PC-9 (cell line): ENCODE data around the gene DDX28. TPM values are rescaled to one million over a fixed set of nuclear protein-coding genes. Genes with fewer than 3 reads are reported as not detected.

Experiments
- BruUV-seq: library from RNA; stranded (reverse); fragments of 400-500 nt; replicated peaks from 2 replicates; lab custom pipeline; 2021; lab: Mats Ljungman, UMichigan
- CTCF ChIA-PET: fragments of 300-600 bp; sonication (Branson Sonifier 250); formaldehyde crosslinking; loops from one replicate; lab custom pipeline; 2022; ENCODE audit warnings: antibody characterized with exemption; lab: Charles Lee
- POLR2A ChIA-PET: fragments of 300-600 bp; sonication (Branson Sonifier 250); formaldehyde crosslinking; loops from one replicate; lab custom pipeline; 2022; ENCODE audit warnings: antibody characterized with exemption; ENCODE audit not compliant: unreplicated experiment; lab: Charles Lee
- DNase-seq, 2 experiments: peaks; one replicate each; pipeline versions ENCODE4 v3.0.0 to v3.0.0-alpha.2; 2015 to 2022; ENCODE audit warnings: mixed read lengths in 1 of 2
- H2AFZ ChIP-seq: fragments of 200-600 bp; sonication (generic); 2 replicates; pipeline ENCODE4 v1.8.1; 2017; ENCODE audit warnings: antibody characterized with exemption
- H3F3A ChIP-seq: fragments of 200-600 bp; sonication (generic); 2 replicates; pipeline ENCODE4 v1.8.1; 2017; ENCODE audit warnings: antibody characterized with exemption, mild to moderate bottlenecking, low read depth; ENCODE audit not compliant: insufficient read depth
- H3K27ac ChIP-seq: fragments of 200-600 bp; sonication (generic); 2 replicates; pipeline ENCODE4 v1.6.1; 2016; ENCODE audit warnings: mixed run types
- H3K27me3 ChIP-seq: fragments of 200-600 bp; sonication (generic); 2 replicates; pipeline ENCODE4 v1.6.1; 2016; ENCODE audit warnings: low read depth, mixed run types; ENCODE audit not compliant: insufficient read depth
- H3K36me3 ChIP-seq: fragments of 200-600 bp; sonication (generic); 2 replicates; pipeline ENCODE4 v1.6.1; 2016; ENCODE audit warnings: low read depth, mixed run types
- H3K4me1 ChIP-seq: fragments of 200-600 bp; sonication (generic); replicated peaks from 2 replicates; pipeline ENCODE4 v1.6.1; 2016; ENCODE audit warnings: mixed run types; ENCODE audit not compliant: insufficient read depth
- H3K4me2 ChIP-seq: fragments of 200-600 bp; sonication (generic); 2 replicates; pipeline ENCODE4 v1.6.1; 2017; ENCODE audit warnings: mixed run types
- H3K4me3 ChIP-seq: fragments of 200-600 bp; sonication (generic); 2 replicates; pipeline ENCODE4 v1.6.1; 2016; ENCODE audit warnings: mixed run types
- H3K79me2 ChIP-seq: fragments of 200-600 bp; sonication (generic); 2 replicates; pipeline ENCODE4 v1.6.1; 2017; ENCODE audit warnings: low read depth, mixed run types
- H3K9me2 ChIP-seq: fragments of 200-600 bp; sonication (generic); 2 replicates; pipeline ENCODE4 v1.8.1; 2017; ENCODE audit warnings: mild to moderate bottlenecking; ENCODE audit not compliant: insufficient read depth
- H3K9me3 ChIP-seq: fragments of 200-600 bp; sonication (generic); 2 replicates; pipeline ENCODE4 v1.8.1; 2016; ENCODE audit warnings: low read depth; ENCODE audit not compliant: insufficient read depth
- H4K20me1 ChIP-seq: fragments of 200-600 bp; sonication (generic); 2 replicates; pipeline ENCODE4 v1.8.1; 2017; ENCODE audit not compliant: insufficient read depth
- EZH2 ChIP-seq: fragments of 200-600 bp; sonication (generic); IDR thresholded peaks from 2 replicates; pipeline ENCODE4 v1.8.0; 2017; ENCODE audit warnings: antibody characterized with exemption, low read depth
- intact Hi-C: fragments of 100-400 bp; cut with micrococcal nuclease; formaldehyde crosslinking; loops from one replicate; pipeline ENCODE4 v1.10.0; 2022; ENCODE audit not compliant: unreplicated experiment
- total RNA-seq: library from RNA; stranded (reverse); gene quantifications from 2 replicates; pipeline ENCODE4 v1.2.3, GENCODE V29; 2021
- TF ChIP-seq, protein P1 (sequence below): fragments of 200-600 bp; sonication (generic); conservative IDR thresholded peaks from 2 replicates; pipeline ENCODE4 v1.6.1; 2017; ENCODE audit warnings: mixed run types, antibody characterized with exemption, mild to moderate bottlenecking, moderate library complexity

The DDX28 gene
- total RNA-seq, 1 experiment from 2014 or later, result 6.3 TPM

- Histone ChIP-seq H3K4me1 (no peaks in the 10 kb centered on the region), H3K4me2 (no peak overlapping the region), H3K27me3 (no peaks in the 10 kb centered on the region), H2AFZ (no peak overlapping the region), H3K36me3 (peaks cover 7% of the 10 kb centered on the region), H3K79me2 (no peaks in the 10 kb centered on the region), H3K9me3 (no peaks in the 10 kb centered on the region), H3K9me2 (no peaks in the 10 kb centered on the region), H3F3A (no peaks in the 10 kb centered on the region), H3K4me3 (no peak overlapping the region), H4K20me1 (no peaks in the 10 kb centered on the region), H3K27ac (no peak overlapping the region)
- TF ChIP-seq, protein P1, sequence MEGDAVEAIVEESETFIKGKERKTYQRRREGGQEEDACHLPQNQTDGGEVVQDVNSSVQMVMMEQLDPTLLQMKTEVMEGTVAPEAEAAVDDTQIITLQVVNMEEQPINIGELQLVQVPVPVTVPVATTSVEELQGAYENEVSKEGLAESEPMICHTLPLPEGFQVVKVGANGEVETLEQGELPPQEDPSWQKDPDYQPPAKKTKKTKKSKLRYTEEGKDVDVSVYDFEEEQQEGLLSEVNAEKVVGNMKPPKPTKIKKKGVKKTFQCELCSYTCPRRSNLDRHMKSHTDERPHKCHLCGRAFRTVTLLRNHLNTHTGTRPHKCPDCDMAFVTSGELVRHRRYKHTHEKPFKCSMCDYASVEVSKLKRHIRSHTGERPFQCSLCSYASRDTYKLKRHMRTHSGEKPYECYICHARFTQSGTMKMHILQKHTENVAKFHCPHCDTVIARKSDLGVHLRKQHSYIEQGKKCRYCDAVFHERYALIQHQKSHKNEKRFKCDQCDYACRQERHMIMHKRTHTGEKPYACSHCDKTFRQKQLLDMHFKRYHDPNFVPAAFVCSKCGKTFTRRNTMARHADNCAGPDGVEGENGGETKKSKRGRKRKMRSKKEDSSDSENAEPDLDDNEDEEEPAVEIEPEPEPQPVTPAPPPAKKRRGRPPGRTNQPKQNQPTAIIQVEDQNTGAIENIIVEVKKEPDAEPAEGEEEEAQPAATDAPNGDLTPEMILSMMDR, result no peak
- TF ChIP-seq EZH2, result no peak
- intact Hi-C loops, result loop anchor here (10.0 kb wide), 1 partner anchor 105 kb away; the partner anchor contains the start of gene LCAT
- ChIA-PET CTCF (no interaction called here), POLR2A (no interaction called here)
- BruUV-seq, result no TSS peak
- DNase-seq, result no peak
Measured at GRCh38 chr16:68049449-68049848, 26.4 kb upstream of the DDX28 start.

GRCh38 chr16:68047987-68048386, 25.0 kb upstream of the DDX28 start:
- intact Hi-C loops, result loop anchor here (10.0 kb wide), 1 partner anchor 103 kb away; the partner anchor contains the start of gene LCAT
- no TSS peak for BruUV-seq
- H3K36me3 ChIP-seq, result peaks cover 7% of the 10 kb centered on the region

DNA sequence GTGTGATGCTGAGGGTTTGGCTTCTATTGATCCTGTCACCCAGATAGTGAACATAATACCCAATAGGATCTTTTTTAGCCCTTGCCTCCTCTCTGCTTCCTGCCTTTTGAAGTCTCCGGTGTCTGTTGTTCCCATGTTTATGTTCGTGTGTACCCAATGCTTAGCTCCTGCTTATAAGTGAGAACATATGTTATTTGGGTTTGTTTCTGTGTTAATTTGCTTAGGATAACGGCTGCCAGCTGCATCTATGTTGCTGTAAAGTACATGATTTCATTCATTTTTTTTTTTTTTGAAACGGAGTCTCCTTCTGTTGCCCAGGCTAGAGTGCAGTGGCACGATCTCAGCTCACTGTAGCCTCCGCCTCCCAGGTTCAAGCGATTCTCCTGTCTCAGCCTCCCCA, 23.1 kb upstream of the DDX28 start:
- intact Hi-C loops, result loop anchor here (10.0 kb wide), 1 partner anchor 101 kb away; the partner anchor contains the start of gene LCAT
- no peaks in the 10 kb centered on the region for H3F3A ChIP-seq

More at GRCh38 chr16:68047987-68048386, 25.0 kb upstream of the DDX28 start:
- TF ChIP-seq, protein P1, result no peak
- no peak for TF ChIP-seq EZH2
- Histone ChIP-seq H3K9me2 (no peaks in the 10 kb centered on the region), H4K20me1 (no peaks in the 10 kb centered on the region), H3K4me3 (no peak overlapping the region), H2AFZ (no peak overlapping the region), H3K79me2 (no peaks in the 10 kb centered on the region), H3F3A (no peaks in the 10 kb centered on the region), H3K27me3 (no peaks in the 10 kb centered on the region), H3K27ac (no peak overlapping the region), H3K4me1 (no peaks in the 10 kb centered on the region), H3K4me2 (no peak overlapping the region), H3K9me3 (no peaks in the 10 kb centered on the region)
- ChIA-PET CTCF (no interaction called here), POLR2A (no interaction called here)
- no peak for DNase-seq

More for the DNA sequence above, 23.1 kb upstream of the DDX28 start:
- CTCF ChIA-PET, result no interaction called here
- Histone ChIP-seq H3K79me2 (no peaks in the 10 kb centered on the region), H3K9me2 (no peaks in the 10 kb centered on the region), H3K36me3 (peaks cover 7% of the 10 kb centered on the region), H3K4me1 (no peaks in the 10 kb centered on the region), H4K20me1 (no peaks in the 10 kb centered on the region), H3K27me3 (no peaks in the 10 kb centered on the region), H3K27ac (no peak overlapping the region), H3K9me3 (no peaks in the 10 kb centered on the region), H2AFZ (no peak overlapping the region), H3K4me3 (no peak overlapping the region), H3K4me2 (no peak overlapping the region)
- TF ChIP-seq, protein P1, result no peak
- TF ChIP-seq EZH2, result no peak
- DNase-seq, result no peak
- no TSS peak for BruUV-seq
- POLR2A ChIA-PET, result no interaction called here
